Suprapubic skin (tissue), 4 donors: ENCODE results near the gene NUDT9.

Experiments
- CTCF ChIP-seq, 2 donors: fragments of 200-600 bp in 1 of 2; fragments of 450-650 bp in 1 of 2; sonication (generic) in 1 of 2; IDR thresholded peaks; one replicate each; pipeline ENCODE4 v1.5.1; 2016 to 2019; ENCODE audit warnings: antibody characterized with exemption in 2 of 2, mild to moderate bottlenecking in 1 of 2, moderate library complexity in 1 of 2
- EP300 ChIP-seq: sonication (generic); formaldehyde crosslinking; IDR thresholded peaks from one replicate; pipeline ENCODE4 v1.6.1; 2017; ENCODE audit warnings: antibody characterized with exemption
- POLR2A ChIP-seq, 2 donors: fragments of 450-650 bp; IDR thresholded peaks; one replicate each; pipeline ENCODE4 v1.6.1; 2017; ENCODE audit warnings: antibody characterized with exemption in 2 of 2, mild to moderate bottlenecking in 2 of 2, moderate library complexity in 2 of 2
- POLR2AphosphoS5 ChIP-seq, 3 donors: sonication (generic); formaldehyde crosslinking; IDR thresholded peaks; one replicate each; pipeline ENCODE4 v1.6.1; 2017; ENCODE audit warnings: antibody characterized with exemption in 3 of 3

- no peak for TF ChIP-seq CTCF (IDR thresholded peaks at IDR 0.05)
- no peak for TF ChIP-seq EP300
- no peak for TF ChIP-seq POLR2AphosphoS5 (IDR thresholded peaks at IDR 0.05)
- TF ChIP-seq POLR2A (IDR thresholded peaks at IDR 0.05) = no peak
Observed at GRCh38 chr4:87493115-87493514, 70.7 kb downstream of the NUDT9 start.
